H9 (cell line): Measurements from ENCODE around the gene HCN1. TPM values are rescaled to one million over a fixed set of nuclear protein-coding genes. Genes with fewer than 3 reads are reported as not detected.

Experiments
- DNase-seq: peaks from one replicate; pipeline ENCODE4 v3.0.0-alpha.2; 2017
- H2AFZ ChIP-seq: one replicate; pipeline ENCODE4 v1.6.1; 2013; ENCODE audit warnings: mild to moderate bottlenecking, low read length, control low read depth, moderate library complexity
- H2AK5ac ChIP-seq: 2 replicates; pipeline ENCODE4 v1.6.1; 2013; ENCODE audit warnings: low read length, control low read depth, mixed read lengths; ENCODE audit not compliant: insufficient read length
- H2BK120ac ChIP-seq: one replicate; pipeline ENCODE4 v1.6.1; 2013; ENCODE audit warnings: low read depth, mild to moderate bottlenecking, low read length, control low read depth, inconsistent platforms; ENCODE audit not compliant: poor library complexity, severe bottlenecking
- H2BK12ac ChIP-seq: 2 replicates; pipeline ENCODE4 v1.6.1; 2013; ENCODE audit warnings: low read length, control low read depth, mixed read lengths, low read depth; ENCODE audit not compliant: insufficient read length
- H2BK15ac ChIP-seq: 2 replicates; pipeline ENCODE4 v1.6.1; 2013; ENCODE audit warnings: low read depth, low read length, control low read depth
- H2BK20ac ChIP-seq: one replicate; pipeline ENCODE4 v1.6.1; 2013; ENCODE audit warnings: low read depth, mild to moderate bottlenecking, low read length, control low read depth, inconsistent platforms; ENCODE audit not compliant: poor library complexity, severe bottlenecking
- H2BK5ac ChIP-seq: 2 replicates; pipeline ENCODE4 v1.6.1; 2013; ENCODE audit warnings: low read length, control low read depth, mixed read lengths; ENCODE audit not compliant: insufficient read length
- H3K14ac ChIP-seq: 2 replicates; pipeline ENCODE4 v1.6.1; 2013; ENCODE audit warnings: low read length, control low read depth; ENCODE audit not compliant: insufficient read depth
- H3K18ac ChIP-seq: 2 replicates; pipeline ENCODE4 v1.6.1; 2013; ENCODE audit warnings: low read depth, mild to moderate bottlenecking, mixed read lengths, low read length, control low read depth; ENCODE audit not compliant: insufficient read length
- H3K23ac ChIP-seq: 2 replicates; pipeline ENCODE4 v1.6.1; 2013; ENCODE audit warnings: low read length, control low read depth, mixed read lengths, low read depth; ENCODE audit not compliant: insufficient read length
- H3K23me2 ChIP-seq: 2 replicates; pipeline ENCODE4 v1.6.1; 2013; ENCODE audit warnings: low read depth, mild to moderate bottlenecking, mixed read lengths, low read length, control low read depth; ENCODE audit not compliant: insufficient read length, poor library complexity, severe bottlenecking
- H3K27ac ChIP-seq: 2 replicates; pipeline ENCODE4 v1.5.1; 2013; ENCODE audit warnings: low read length, control low read depth, mixed read lengths, low read depth; ENCODE audit not compliant: insufficient read length
- H3K27me3 ChIP-seq: 2 replicates; pipeline ENCODE4 v1.6.1; 2013; ENCODE audit warnings: low read length, control low read depth, inconsistent platforms; ENCODE audit not compliant: insufficient read depth
- H3K4ac ChIP-seq: 2 replicates; pipeline ENCODE4 v1.6.1; 2013; ENCODE audit warnings: low read depth, mild to moderate bottlenecking, control low read depth, inconsistent platforms, low read length, moderate library complexity
- H3K4me1 ChIP-seq: 2 replicates; pipeline ENCODE4 v1.6.1; 2013; ENCODE audit warnings: low read length, control low read depth, inconsistent platforms; ENCODE audit not compliant: insufficient read depth
- H3K4me2 ChIP-seq: 2 replicates; pipeline ENCODE4 v1.6.1; 2013; ENCODE audit warnings: low read length, control low read depth, mixed read lengths; ENCODE audit not compliant: insufficient read length, insufficient read depth
- H3K56ac ChIP-seq: 2 replicates; pipeline ENCODE4 v1.6.1; 2013; ENCODE audit warnings: low read depth, mild to moderate bottlenecking, mixed read lengths, low read length, control low read depth; ENCODE audit not compliant: insufficient read length
- H3K79me1 ChIP-seq: 2 replicates; pipeline ENCODE4 v1.6.1; 2013; ENCODE audit warnings: low read depth, mild to moderate bottlenecking, moderate library complexity, low read length, control low read depth, inconsistent platforms; ENCODE audit not compliant: insufficient read depth, poor library complexity, severe bottlenecking
- H3K79me2 ChIP-seq: 2 replicates; pipeline ENCODE4 v1.6.1; 2013; ENCODE audit warnings: low read length, control low read depth, inconsistent platforms; ENCODE audit not compliant: insufficient read depth
- H3K9ac ChIP-seq: 2 replicates; pipeline ENCODE4 v1.6.1; 2013; ENCODE audit warnings: low read length, control low read depth, mixed read lengths; ENCODE audit not compliant: insufficient read length; ENCODE audit errors: extremely low read depth
- H3K9me3 ChIP-seq: one replicate; pipeline ENCODE4 v1.6.1; 2013; ENCODE audit warnings: low read depth, low read length, inconsistent platforms; ENCODE audit not compliant: control insufficient read depth
- H3T11ph ChIP-seq: one replicate; pipeline ENCODE4 v1.6.1; 2013; ENCODE audit warnings: mild to moderate bottlenecking, low read length, control low read depth, inconsistent platforms
- H4K20me1 ChIP-seq: one replicate; pipeline ENCODE4 v1.6.1; 2013; ENCODE audit not compliant: control insufficient read depth, insufficient read length, insufficient read depth
- H4K5ac ChIP-seq: 2 replicates; pipeline ENCODE4 v1.6.1; 2013; ENCODE audit warnings: low read depth, mild to moderate bottlenecking, mixed read lengths, low read length, control low read depth; ENCODE audit not compliant: insufficient read length
- H4K8ac ChIP-seq: replicated peaks from 2 replicates; pipeline ENCODE4 v1.6.1; 2013; ENCODE audit warnings: low read length, control low read depth, mixed read lengths, low read depth; ENCODE audit not compliant: insufficient read length
- H4K91ac ChIP-seq: 2 replicates; pipeline ENCODE4 v1.6.1; 2013; ENCODE audit warnings: low read depth, mild to moderate bottlenecking, moderate library complexity, mixed read lengths, low read length, control low read depth; ENCODE audit not compliant: insufficient read length
- H3K27ac Mint-ChIP-seq, 3 experiments: 2 replicates in 2 of 3; 3 replicates in 1 of 3; pipeline ENCODE4 v1.8.0; 2020 to 2021; ENCODE audit warnings: mixed read lengths in 3 of 3, mild to moderate bottlenecking in 1 of 3, moderate library complexity in 1 of 3
- H3K27me3 Mint-ChIP-seq: 2 replicates; pipeline ENCODE4 v1.8.0; 2021; ENCODE audit warnings: low read depth, mild to moderate bottlenecking, moderate library complexity, mixed read lengths
- H3K36me3 Mint-ChIP-seq, 3 experiments: 2 replicates in 2 of 3; 3 replicates in 1 of 3; pipeline ENCODE4 v1.8.0; 2020 to 2021; ENCODE audit warnings: low read depth in 3 of 3, mixed read lengths in 3 of 3; ENCODE audit not compliant: insufficient read depth in 1 of 3
- H3K4me1 Mint-ChIP-seq, 2 experiments: 2 replicates each; pipeline ENCODE4 v1.8.0; 2020; ENCODE audit warnings: mixed read lengths in 2 of 2
- H3K4me3 Mint-ChIP-seq, 2 experiments: 2 replicates in 1 of 2; 3 replicates in 1 of 2; pipeline ENCODE4 v1.8.0; 2020 to 2021; ENCODE audit warnings: mild to moderate bottlenecking in 2 of 2, mixed read lengths in 2 of 2, moderate library complexity in 1 of 2
- H3K9me3 Mint-ChIP-seq, 2 experiments: 2 replicates in 1 of 2; 3 replicates in 1 of 2; pipeline ENCODE4 v1.8.0; 2020; ENCODE audit warnings: mild to moderate bottlenecking in 2 of 2, mixed read lengths in 2 of 2, moderate library complexity in 1 of 2
- CTCF ChIP-seq: fragments of 200-600 bp; sonication (generic); conservative IDR thresholded peaks from 3 replicates; pipeline ENCODE4 v1.8.0; 2021; ENCODE audit warnings: antibody characterized with exemption, mild to moderate bottlenecking
- WGBS: extraction: QIAGEN DNeasy Blood & Tissue Kit; methylation state at CpG from one replicate; pipeline ENCODE4 v1.1.7; 2013; ENCODE audit warnings: missing lambda C conversion rate, low lambda C conversion rate, mixed read lengths; ENCODE audit not compliant: insufficient read length; ENCODE audit errors: extremely low coverage; 5-methylcytosine and 5-hydroxymethylcytosine counted together
- total RNA-seq: library from RNA; stranded (reverse); gene quantifications from 2 replicates; pipeline ENCODE4 v1.2.1, GENCODE V29; 2021

HCN1 gene
- total RNA-seq, 1 experiment from 2014 or later = 4.6 TPM

DNA sequence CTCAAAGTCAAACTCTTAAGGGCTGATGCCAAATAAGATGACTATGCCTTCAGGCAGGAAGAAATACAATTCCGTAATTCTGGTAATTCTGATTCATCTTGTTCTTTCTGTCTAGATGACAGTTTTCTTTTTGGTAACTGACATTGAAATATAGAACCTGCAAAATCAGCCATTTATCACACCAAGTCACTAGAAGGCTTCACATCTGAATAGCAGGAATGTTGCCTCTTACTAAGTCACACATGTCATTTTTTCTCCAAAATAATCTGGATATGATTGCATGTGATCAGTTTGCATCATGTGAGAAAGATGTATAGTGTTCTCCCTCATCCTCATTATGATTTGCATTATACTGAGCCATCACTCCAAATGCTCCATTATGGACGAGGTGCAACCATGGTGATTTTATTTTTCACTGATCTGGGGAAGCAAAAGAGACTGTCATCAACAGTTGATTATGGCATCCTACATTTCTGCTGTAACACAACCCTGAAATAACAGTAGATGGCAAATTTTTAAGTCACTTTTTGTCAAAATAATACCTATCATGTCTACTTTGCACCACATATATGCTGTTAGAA, 69.0 kb downstream of the HCN1 start:
- Histone ChIP-seq H4K5ac (no peak overlapping the region), H2BK12ac (no peak overlapping the region), H3K4me2 (no peak overlapping the region), H3K27me3 (no peaks in the 10 kb centered on the region), H3K56ac (no peak overlapping the region), H3K79me2 (no peaks in the 10 kb centered on the region), H2BK5ac (no peak overlapping the region), H4K20me1 (no peaks in the 10 kb centered on the region), H3K4me1 (no peaks in the 10 kb centered on the region), H3K18ac (no peak overlapping the region), H3K27ac (no peak overlapping the region), H3K23me2 (no peaks in the 10 kb centered on the region), H3K23ac (no peak overlapping the region), H3T11ph (no peak overlapping the region), H3K4ac (no peak overlapping the region), H2BK15ac (no peak overlapping the region), H2AK5ac (no peak overlapping the region), H3K9me3 (no peaks in the 10 kb centered on the region), H4K8ac (no peak overlapping the region), H3K79me1 (no peaks in the 10 kb centered on the region), H3K14ac (no peak overlapping the region), H2BK120ac (no peak overlapping the region), H4K91ac (no peak overlapping the region), H2AFZ (no peak overlapping the region), H2BK20ac (no peak overlapping the region), H3K9ac (no peak overlapping the region)
- peaks cover 0 to 6% of the 10 kb centered on the region in 2 experiments; a peak in 2 of 4 replicates for H3K4me1 Mint-ChIP-seq
- WGBS = no CpG with 5 or more reads among the region's 2 CpGs
- no peaks in the 10 kb centered on the region for H3K27me3 Mint-ChIP-seq
- no peaks in the 10 kb centered on the region for H3K36me3 Mint-ChIP-seq
- no peaks in the 10 kb centered on the region for H3K9me3 Mint-ChIP-seq
- no peak for TF ChIP-seq CTCF
- DNase-seq = no peak
- H3K4me3 Mint-ChIP-seq = no peak overlapping the region
- H3K27ac Mint-ChIP-seq = no peak overlapping the region
